Hepatocyte (in vitro differentiated cells): ENCODE data around the gene PAXX. TPM values are rescaled to one million over a fixed set of nuclear protein-coding genes. Genes with fewer than 3 reads are reported as not detected.

Experiments
- DNase-seq: peaks from one replicate; pipeline ENCODE4 v3.0.0-alpha.2; 2016; ENCODE audit warnings: low spot score
- H2AFZ ChIP-seq: fragments of 200-600 bp; sonication (generic); 2 replicates; pipeline ENCODE4 v1.6.0; 2016; ENCODE audit warnings: antibody characterized with exemption, mild to moderate bottlenecking
- H3K27ac ChIP-seq: fragments of 200-600 bp; sonication (generic); 2 replicates; pipeline ENCODE4 v1.5.1; 2016; ENCODE audit warnings: mild to moderate bottlenecking
- H3K27me3 ChIP-seq: fragments of 200-600 bp; sonication (generic); 2 replicates; pipeline ENCODE4 v1.6.1; 2016
- H3K36me3 ChIP-seq: fragments of 200-600 bp; sonication (generic); replicated peaks from 2 replicates; pipeline ENCODE4 v1.5.1; 2016; ENCODE audit warnings: low read depth; ENCODE audit not compliant: insufficient read depth
- H3K4me1 ChIP-seq: fragments of 200-600 bp; sonication (generic); 2 replicates; pipeline ENCODE4 v1.5.1; 2016; ENCODE audit warnings: mild to moderate bottlenecking, moderate library complexity; ENCODE audit not compliant: insufficient read depth
- H3K4me2 ChIP-seq: fragments of 200-600 bp; sonication (generic); 2 replicates; pipeline ENCODE4 v1.6.0; 2016
- H3K4me3 ChIP-seq: fragments of 200-600 bp; sonication (generic); 2 replicates; pipeline ENCODE4 v1.5.1; 2016; ENCODE audit warnings: mild to moderate bottlenecking
- H3K79me2 ChIP-seq: fragments of 200-600 bp; sonication (generic); 2 replicates; pipeline ENCODE4 v1.6.0; 2017; ENCODE audit warnings: mild to moderate bottlenecking
- H3K9me2 ChIP-seq: fragments of 200-600 bp; sonication (generic); replicated peaks from 2 replicates; pipeline ENCODE4 v1.6.0; 2017; ENCODE audit warnings: mild to moderate bottlenecking; ENCODE audit not compliant: insufficient read depth
- H3K9me3 ChIP-seq: fragments of 200-600 bp; sonication (generic); 2 replicates; pipeline ENCODE4 v1.5.1; 2016; ENCODE audit warnings: low read depth, mild to moderate bottlenecking
- H4K20me1 ChIP-seq: fragments of 200-600 bp; sonication (generic); 2 replicates; pipeline ENCODE4 v1.6.0; 2016; ENCODE audit warnings: mild to moderate bottlenecking; ENCODE audit not compliant: insufficient read depth, poor library complexity, severe bottlenecking
- CTCF ChIP-seq: fragments of 200-600 bp; sonication (generic); IDR thresholded peaks from 2 replicates; pipeline ENCODE4 v1.5.1; 2016; ENCODE audit warnings: antibody characterized with exemption, mild to moderate bottlenecking; ENCODE audit not compliant: poor library complexity
- EZH2 ChIP-seq: fragments of 200-600 bp; sonication (generic); IDR thresholded peaks from 2 replicates; pipeline ENCODE4 v1.6.1; 2016; ENCODE audit warnings: antibody characterized with exemption, mild to moderate bottlenecking, borderline replicate concordance
- EZH2phosphoT487 ChIP-seq: fragments of 200-600 bp; sonication (generic); IDR thresholded peaks from one replicate; pipeline ENCODE4 v1.6.1; 2018; ENCODE audit warnings: antibody characterized with exemption, mild to moderate bottlenecking, low read depth, moderate library complexity; ENCODE audit not compliant: unreplicated experiment, severe bottlenecking
- WGBS: methylation state at CpG from one replicate; pipeline ENCODE4 v1.1.6; 2016; ENCODE audit warnings: low lambda C conversion rate; ENCODE audit errors: missing lambda C conversion rate; 5-methylcytosine and 5-hydroxymethylcytosine counted together
- polyA plus RNA-seq: library from polyadenylated mRNA; unstranded; fragments of >200 nt; fragmentation: Nextera tagmentation; extraction: Ambion mirVana; gene quantifications from 2 replicates; pipeline ENCODE4 v1.2.1, GENCODE V29; 2016
- total RNA-seq: library from RNA; depleted of rRNA; stranded (reverse); fragments of >200 nt; gene quantifications from 2 replicates; pipeline ENCODE4 v1.2.3, GENCODE V29; 2014

PAXX gene
- total and polyA plus RNA-seq, 2 experiments from 2014 or later: 39.5 to 89.5 TPM

- no peak overlapping the region for H3K27ac ChIP-seq
- peaks cover 3% of the 10 kb centered on the region for H3K4me1 ChIP-seq
- H4K20me1 ChIP-seq: no peaks in the 10 kb centered on the region
- no peaks in the 10 kb centered on the region for H3K9me2 ChIP-seq
- H3K36me3 ChIP-seq: no peaks in the 10 kb centered on the region
- no peaks in the 10 kb centered on the region for H3K9me3 ChIP-seq
- WGBS: 62% methylated on average over 9 of the region's 17 CpGs
- H3K79me2 ChIP-seq: no peaks in the 10 kb centered on the region
- H3K27me3 ChIP-seq: peaks cover 15% of the 10 kb centered on the region
- no peak for TF ChIP-seq EZH2phosphoT487
- no peak for TF ChIP-seq CTCF
- no peak for TF ChIP-seq EZH2
- H3K4me2 ChIP-seq: no peak overlapping the region
- H2AFZ ChIP-seq: no peak overlapping the region
- no peak overlapping the region for H3K4me3 ChIP-seq
- DNase-seq: no peak
These were observed 10.5 kb upstream of the PAXX start for GRCh38 chr9:136981588-136982231.

- H3K9me3 ChIP-seq: no peaks in the 10 kb centered on the region
- H3K9me2 ChIP-seq: no peaks in the 10 kb centered on the region
- H3K4me3 ChIP-seq: no peak within 1 kb of the TSS
- WGBS: 89% methylated on average over 18 of the region's 18 CpGs
- no peak within 1 kb of the TSS for H3K27ac ChIP-seq
- no peak for TF ChIP-seq CTCF
- no peak for TF ChIP-seq EZH2phosphoT487
- no peak for TF ChIP-seq EZH2
- peaks cover 3% of the 10 kb centered on the region for H3K4me1 ChIP-seq
- no peaks in the 10 kb centered on the region for H4K20me1 ChIP-seq
- H3K27me3 ChIP-seq: peaks cover 15% of the 10 kb centered on the region
- H3K79me2 ChIP-seq: no peaks in the 10 kb centered on the region
- H2AFZ ChIP-seq: no peak within 1 kb of the TSS
- no peaks in the 10 kb centered on the region for H3K36me3 ChIP-seq
- no peak for DNase-seq
- no peak within 1 kb of the TSS for H3K4me2 ChIP-seq
These were observed 9.8 kb upstream of the PAXX start, which contains the start of gene LCNL1 for GRCh38 chr9:136982232-136983051. LCNL1 (plus strand) TSS chr9:136982993; CDS start chr9:136983587, 594 bp downstream.

GRCh38 chr9:136983167-136983566 lies 9.1 kb upstream of the PAXX start:
- TF ChIP-seq EZH2 (no peak), CTCF (no peak), EZH2phosphoT487 (no peak)
- no peak overlapping the region for H3K27ac ChIP-seq
- no peaks in the 10 kb centered on the region for H3K36me3 ChIP-seq
- no peak overlapping the region for H3K4me3 ChIP-seq
- no peak for DNase-seq
- no peak overlapping the region for H2AFZ ChIP-seq
- peaks cover 15% of the 10 kb centered on the region for H3K27me3 ChIP-seq
- H4K20me1 ChIP-seq: no peaks in the 10 kb centered on the region
- no peaks in the 10 kb centered on the region for H3K79me2 ChIP-seq
- peaks cover 3% of the 10 kb centered on the region for H3K4me1 ChIP-seq
- H3K9me3 ChIP-seq: no peaks in the 10 kb centered on the region
- H3K9me2 ChIP-seq: no peaks in the 10 kb centered on the region
- no peak overlapping the region for H3K4me2 ChIP-seq
- WGBS: 95% methylated on average over 9 of the region's 9 CpGs
